ENCODE results near the gene SCD5. TPM values are rescaled to one million over a fixed set of nuclear protein-coding genes. Genes with fewer than 3 reads are reported as not detected.

Gene SCD5
- total and polyA plus RNA-seq, 9 of the 15 experiments (the other 6 are each of a cell fraction or from before 2014, with no cell fraction given), result 0.01 to 0.20 (median 0.03) TPM; not detected in 5

GRCh38 chr4:82579932-82580331, 218.7 kb downstream of the SCD5 start (continued):
- TF ChIP-seq ETV5 (CRISPR knock-in tag; IDR thresholded peaks at IDR 0.05; ENCODE audit: low read depth), result no peak
- no peak for TF ChIP-seq COPS2 (conservative IDR thresholded peaks at IDR 0.05)
- no peak for TF ChIP-seq MAFK (IDR thresholded peaks at IDR 0.05; ENCODE audit: low read length)
- TF ChIP-seq ARID1B (IDR thresholded peaks at IDR 0.05), result no peak
- no peak for TF ChIP-seq NELFE (IDR thresholded peaks at IDR 0.05; ENCODE audit: insufficient read depth, insufficient read length)
- TF ChIP-seq TARDBP (IDR thresholded peaks at IDR 0.05), result no peak

MicroRNA genes within 50 kb of the gene (microRNA counts, 767-probe panel; counts per million panel counts)
- 2,226 counts per million, percentile 56 among the panel's probes with 10 or more counts for microRNA hsa-miR-575

Small RNA genes within 50 kb of the gene (microRNA-seq; reads per million reads assigned to microRNA genes)
- not detected for gene MIR575 (ENCODE audit: borderline microRNAs expressed)

Small RNA genes within 50 kb of the gene (small RNA-seq; reads per million reads assigned to genes)
- gene MIR575, result not detected

Other genes starting within 250 kb of the SCD5 start
- not detected in 2 replicates for gene TMEM150C, start 236.8 kb downstream of the SCD5 start, total RNA-seq (2014; rRNA removed)
- gene TMEM150C, start 236.8 kb downstream of the SCD5 start, total RNA-seq (2014; rRNA removed; fragmentation: Illumina TruSeq; extraction: Trizol), result not detected in 2 replicates
- gene TMEM150C, start 236.8 kb downstream of the SCD5 start, total RNA-seq (2015; rRNA removed; fragmentation: Illumina TruSeq; extraction: Trizol), result not detected in 2 replicates
- 0.07 TPM in 2 replicates for gene TMEM150C, start 236.8 kb downstream of the SCD5 start, total RNA-seq (2021)
- gene TMEM150C, start 236.8 kb downstream of the SCD5 start, polyA plus RNA-seq (2011; rRNA removed), result not detected in 2 replicates
- not detected in 2 replicates for gene TMEM150C, start 236.8 kb downstream of the SCD5 start, polyA plus RNA-seq (2014; fragmentation: Illumina TruSeq; extraction: Trizol)
- gene TMEM150C, start 236.8 kb downstream of the SCD5 start, polyA plus RNA-seq (2014; fragmentation: Nextera tagmentation; extraction: Ambion mirVana), result not detected
- not detected in 2 replicates for gene TMEM150C, start 236.8 kb downstream of the SCD5 start, polyA plus RNA-seq (2014; rRNA removed)
- 78.9 and 96.2 TPM in 2 replicates for gene SEC31A, start 92.4 kb upstream of the SCD5 start, total RNA-seq (2014; rRNA removed)
- 177 and 187 TPM in 2 replicates for gene SEC31A, start 92.4 kb upstream of the SCD5 start, total RNA-seq (2014; rRNA removed; fragmentation: Illumina TruSeq; extraction: Trizol)
- 176 and 190 TPM in 2 replicates for gene SEC31A, start 92.4 kb upstream of the SCD5 start, total RNA-seq (2015; rRNA removed; fragmentation: Illumina TruSeq; extraction: Trizol)
- 173 and 174 TPM in 2 replicates for gene SEC31A, start 92.4 kb upstream of the SCD5 start, total RNA-seq (2021)
- gene SEC31A, start 92.4 kb upstream of the SCD5 start, polyA plus RNA-seq (2011; rRNA removed), result 224 and 255 TPM in 2 replicates
- gene SEC31A, start 92.4 kb upstream of the SCD5 start, polyA plus RNA-seq (2014; fragmentation: Illumina TruSeq; extraction: Trizol), result 186 and 241 TPM in 2 replicates
- 100 to 1,000 TPM; 106 to 142 TPM for gene SEC31A, start 92.4 kb upstream of the SCD5 start, polyA plus RNA-seq (2014; fragmentation: Nextera tagmentation; extraction: Ambion mirVana)
- gene SEC31A, start 92.4 kb upstream of the SCD5 start, polyA plus RNA-seq (2014; rRNA removed), result 117 and 131 TPM in 2 replicates
- 3.4 and 4.7 TPM in 2 replicates for gene THAP9, start 101.9 kb upstream of the SCD5 start, total RNA-seq (2014; rRNA removed)
- gene THAP9, start 101.9 kb upstream of the SCD5 start, total RNA-seq (2014; rRNA removed; fragmentation: Illumina TruSeq; extraction: Trizol), result 5.8 and 6.6 TPM in 2 replicates
- 5.8 and 7.0 TPM in 2 replicates for gene THAP9, start 101.9 kb upstream of the SCD5 start, total RNA-seq (2015; rRNA removed; fragmentation: Illumina TruSeq; extraction: Trizol)
- gene THAP9, start 101.9 kb upstream of the SCD5 start, total RNA-seq (2021), result 4.5 and 5.4 TPM in 2 replicates
- 6.0 and 6.9 TPM in 2 replicates for gene THAP9, start 101.9 kb upstream of the SCD5 start, polyA plus RNA-seq (2011; rRNA removed)
- 3.7 and 3.8 TPM in 2 replicates for gene THAP9, start 101.9 kb upstream of the SCD5 start, polyA plus RNA-seq (2014; fragmentation: Illumina TruSeq; extraction: Trizol)
- 1 to 10 TPM; 4.8 to 5.6 TPM for gene THAP9, start 101.9 kb upstream of the SCD5 start, polyA plus RNA-seq (2014; fragmentation: Nextera tagmentation; extraction: Ambion mirVana)
- gene THAP9, start 101.9 kb upstream of the SCD5 start, polyA plus RNA-seq (2014; rRNA removed), result 3.4 and 5.4 TPM in 2 replicates
- gene LIN54, start 212.0 kb upstream of the SCD5 start, total RNA-seq (2014; rRNA removed), result 14.3 and 15.4 TPM in 2 replicates
- 19.4 and 22.2 TPM in 2 replicates for gene LIN54, start 212.0 kb upstream of the SCD5 start, total RNA-seq (2014; rRNA removed; fragmentation: Illumina TruSeq; extraction: Trizol)
- gene LIN54, start 212.0 kb upstream of the SCD5 start, total RNA-seq (2015; rRNA removed; fragmentation: Illumina TruSeq; extraction: Trizol), result 21.4 and 22.5 TPM in 2 replicates
- 15.8 and 17.7 TPM in 2 replicates for gene LIN54, start 212.0 kb upstream of the SCD5 start, total RNA-seq (2021)
- gene LIN54, start 212.0 kb upstream of the SCD5 start, polyA plus RNA-seq (2011; rRNA removed), result 17.3 and 22.2 TPM in 2 replicates
- gene LIN54, start 212.0 kb upstream of the SCD5 start, polyA plus RNA-seq (2014; fragmentation: Illumina TruSeq; extraction: Trizol), result 15.4 and 16.8 TPM in 2 replicates
- 1 to 10 TPM; 2.2 to 2.5 TPM for gene LIN54, start 212.0 kb upstream of the SCD5 start, polyA plus RNA-seq (2014; fragmentation: Nextera tagmentation; extraction: Ambion mirVana)
- 11.6 and 13.7 TPM in 2 replicates for gene LIN54, start 212.0 kb upstream of the SCD5 start, polyA plus RNA-seq (2014; rRNA removed)
- 46.6 and 67.8 TPM in 2 replicates for gene COPS4, start 236.4 kb upstream of the SCD5 start, total RNA-seq (2014; rRNA removed)
- 69.9 and 76.0 TPM in 2 replicates for gene COPS4, start 236.4 kb upstream of the SCD5 start, total RNA-seq (2014; rRNA removed; fragmentation: Illumina TruSeq; extraction: Trizol)
- gene COPS4, start 236.4 kb upstream of the SCD5 start, total RNA-seq (2015; rRNA removed; fragmentation: Illumina TruSeq; extraction: Trizol), result 67.9 and 70.9 TPM in 2 replicates
- 44.7 and 48.6 TPM in 2 replicates for gene COPS4, start 236.4 kb upstream of the SCD5 start, total RNA-seq (2021)
- gene COPS4, start 236.4 kb upstream of the SCD5 start, polyA plus RNA-seq (2011; rRNA removed), result 59.4 and 77.9 TPM in 2 replicates
- 82.4 and 82.7 TPM in 2 replicates for gene COPS4, start 236.4 kb upstream of the SCD5 start, polyA plus RNA-seq (2014; fragmentation: Illumina TruSeq; extraction: Trizol)
- gene COPS4, start 236.4 kb upstream of the SCD5 start, polyA plus RNA-seq (2014; fragmentation: Nextera tagmentation; extraction: Ambion mirVana), result 100 to 1,000 TPM; 171 to 180 TPM
- 57.5 and 78.4 TPM in 2 replicates for gene COPS4, start 236.4 kb upstream of the SCD5 start, polyA plus RNA-seq (2014; rRNA removed)